Measurements from ENCODE around the gene PRL.

PRL gene

DNA sequence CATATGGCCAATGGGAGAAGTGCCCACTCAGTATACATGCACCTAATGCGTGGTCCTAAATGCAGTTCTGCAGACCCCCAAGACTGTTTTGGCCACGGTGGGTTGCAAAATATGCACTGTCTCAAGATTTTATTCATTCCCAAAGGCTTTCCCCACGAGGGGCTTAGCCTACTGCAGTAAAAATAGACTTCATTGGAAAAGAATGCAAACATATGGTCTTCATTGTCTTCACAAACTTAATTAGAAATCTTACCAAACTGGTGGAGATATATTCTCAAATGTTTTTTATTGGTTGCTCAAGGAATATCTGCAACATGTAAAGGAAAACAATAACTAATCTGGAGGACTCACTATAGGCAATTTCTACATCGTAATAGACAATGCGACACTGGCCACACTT lies 31.6 kb upstream of the PRL start:
- H3K4me3 ChIP-seq (ENCODE audit: control insufficient read depth, low read depth, low read length): no peak overlapping the region
- TF ChIP-seq, protein P1, sequence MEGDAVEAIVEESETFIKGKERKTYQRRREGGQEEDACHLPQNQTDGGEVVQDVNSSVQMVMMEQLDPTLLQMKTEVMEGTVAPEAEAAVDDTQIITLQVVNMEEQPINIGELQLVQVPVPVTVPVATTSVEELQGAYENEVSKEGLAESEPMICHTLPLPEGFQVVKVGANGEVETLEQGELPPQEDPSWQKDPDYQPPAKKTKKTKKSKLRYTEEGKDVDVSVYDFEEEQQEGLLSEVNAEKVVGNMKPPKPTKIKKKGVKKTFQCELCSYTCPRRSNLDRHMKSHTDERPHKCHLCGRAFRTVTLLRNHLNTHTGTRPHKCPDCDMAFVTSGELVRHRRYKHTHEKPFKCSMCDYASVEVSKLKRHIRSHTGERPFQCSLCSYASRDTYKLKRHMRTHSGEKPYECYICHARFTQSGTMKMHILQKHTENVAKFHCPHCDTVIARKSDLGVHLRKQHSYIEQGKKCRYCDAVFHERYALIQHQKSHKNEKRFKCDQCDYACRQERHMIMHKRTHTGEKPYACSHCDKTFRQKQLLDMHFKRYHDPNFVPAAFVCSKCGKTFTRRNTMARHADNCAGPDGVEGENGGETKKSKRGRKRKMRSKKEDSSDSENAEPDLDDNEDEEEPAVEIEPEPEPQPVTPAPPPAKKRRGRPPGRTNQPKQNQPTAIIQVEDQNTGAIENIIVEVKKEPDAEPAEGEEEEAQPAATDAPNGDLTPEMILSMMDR (conservative IDR thresholded peaks at IDR 0.05; ENCODE audit: control insufficient read depth, insufficient read depth, low read depth, low read length): no peak

GRCh38 chr6:22327881-22328280 lies 31.0 kb upstream of the PRL start:
- DNase-seq (ENCODE audit: low read depth): no peak

More for the DNA sequence above, 31.6 kb upstream of the PRL start:
- DNase-seq (ENCODE audit: low read depth): peak; percentile 29

DNA sequence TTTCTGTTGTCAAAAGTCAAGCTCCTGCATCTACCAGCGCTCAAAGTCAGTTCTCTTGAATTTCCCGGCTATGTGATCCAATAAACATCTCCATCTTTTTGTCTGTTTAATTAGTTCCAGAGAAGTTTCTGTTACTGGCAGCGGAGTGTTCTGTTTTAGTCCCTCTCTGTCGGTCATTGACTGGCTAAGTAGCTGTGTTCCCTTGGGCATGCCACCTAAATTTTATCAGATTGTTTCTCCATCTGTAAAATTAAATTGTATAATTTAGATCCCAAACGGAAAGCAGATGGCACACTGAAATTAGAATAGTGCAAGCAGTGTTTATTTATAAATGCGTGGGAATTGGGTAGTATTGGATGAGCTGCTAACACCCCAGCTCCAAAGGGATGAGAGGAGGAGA lies 29.7 kb upstream of the PRL start:
- no peak for DNase-seq (ENCODE audit: low read depth)
- TF ChIP-seq, protein P1 (conservative IDR thresholded peaks at IDR 0.05; ENCODE audit: control insufficient read depth, insufficient read depth, low read depth, low read length): no peak
- H3K4me3 ChIP-seq (ENCODE audit: control insufficient read depth, low read depth, low read length): no peak overlapping the region

More at GRCh38 chr6:22327881-22328280, 31.0 kb upstream of the PRL start:
- H3K4me3 ChIP-seq (ENCODE audit: control insufficient read depth, low read depth, low read length): no peak overlapping the region
- TF ChIP-seq, protein P1 (conservative IDR thresholded peaks at IDR 0.05; ENCODE audit: control insufficient read depth, insufficient read depth, low read depth, low read length): no peak

DNA sequence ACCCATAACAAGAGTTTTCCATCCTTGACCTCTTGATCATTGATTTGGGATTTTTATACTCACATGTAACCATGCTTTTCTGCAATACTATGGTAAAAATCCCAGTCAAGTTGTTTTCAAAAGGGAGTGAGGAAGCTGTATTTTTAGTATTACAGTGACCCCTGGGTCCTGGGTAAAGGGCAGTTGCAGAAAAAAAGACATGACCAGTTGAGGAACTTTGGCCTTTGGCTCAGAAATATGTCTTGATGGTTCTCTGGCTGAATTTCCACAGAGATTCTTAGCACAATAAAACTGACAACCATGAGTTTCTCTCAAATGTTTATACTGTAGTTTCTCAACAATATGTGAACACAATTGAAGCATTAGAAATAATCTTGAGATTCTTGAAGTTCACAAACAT lies 28.6 kb upstream of the PRL start:
- no peak for DNase-seq (ENCODE audit: low read depth)
- no peak overlapping the region for H3K4me3 ChIP-seq (ENCODE audit: control insufficient read depth, low read depth, low read length)
- TF ChIP-seq, protein P1 (conservative IDR thresholded peaks at IDR 0.05; ENCODE audit: control insufficient read depth, insufficient read depth, low read depth, low read length): no peak

- no peak overlapping the region for H3K4me3 ChIP-seq (ENCODE audit: control insufficient read depth, low read depth, low read length)
- TF ChIP-seq, protein P1 (conservative IDR thresholded peaks at IDR 0.05; ENCODE audit: control insufficient read depth, insufficient read depth, low read depth, low read length): no peak
- no peak for DNase-seq (ENCODE audit: low read depth)
Observed at GRCh38 chr6:22323848-22324247, 27.0 kb upstream of the PRL start.

- no peak for DNase-seq (ENCODE audit: low read depth)
- TF ChIP-seq, protein P1 (conservative IDR thresholded peaks at IDR 0.05; ENCODE audit: control insufficient read depth, insufficient read depth, low read depth, low read length): no peak
- H3K4me3 ChIP-seq (ENCODE audit: control insufficient read depth, low read depth, low read length): no peak overlapping the region
Observed at GRCh38 chr6:22322103-22323030, 25.5 kb upstream of the PRL start.

All from fibroblast of mammary gland (primary cell).